ENCODE measurements around the gene BLCAP. TPM values are rescaled to one million over a fixed set of nuclear protein-coding genes. Genes with fewer than 3 reads are reported as not detected.
"Not testable (repeated sequence)": the region's sequence is repeated elsewhere in the genome, so short reads cannot be mapped to it uniquely, and the experiment has no call there.

Gene BLCAP
- total RNA-seq, 1 experiment from 2014 or later: 24.9 TPM

DNA sequence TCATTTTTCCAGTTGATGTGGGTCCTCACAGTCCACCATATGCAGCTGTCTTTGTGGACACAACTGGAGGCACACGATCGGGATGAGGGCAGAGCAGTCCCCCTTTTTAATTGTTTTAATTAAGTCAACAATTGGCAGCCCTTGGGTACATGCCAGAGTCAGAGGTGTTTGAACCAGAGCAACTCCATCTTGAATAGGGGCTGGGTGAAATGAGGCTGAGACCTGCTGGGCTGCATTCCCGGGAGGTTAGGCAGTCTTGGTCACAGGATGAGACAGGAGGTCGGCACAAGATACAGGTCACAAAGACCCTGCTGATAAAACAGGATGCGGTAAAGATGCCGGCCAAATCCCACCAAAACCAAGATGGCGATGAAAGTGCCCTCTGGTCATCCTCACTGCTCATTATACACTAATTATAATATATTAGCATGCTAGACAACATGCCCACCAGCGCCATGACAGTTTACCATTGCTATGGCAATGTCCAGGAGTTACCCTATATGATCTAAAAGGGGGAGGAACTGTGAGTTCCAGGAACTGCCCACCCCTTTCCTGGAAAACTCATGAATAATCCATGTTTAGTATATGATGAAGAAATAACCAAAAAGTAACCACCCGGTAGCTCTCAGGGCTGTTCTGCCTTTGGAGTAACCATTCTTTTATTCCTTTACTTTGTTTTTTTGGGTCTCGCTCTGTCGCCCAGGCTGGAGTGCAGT is 31.8 kb upstream of the BLCAP start:
- in situ Hi-C loops (cut with HindIII; ENCODE audit: low sequenced_read_pairs): no loop called here
- no peak for DNase-seq (ENCODE audit: low spot score)

DNA sequence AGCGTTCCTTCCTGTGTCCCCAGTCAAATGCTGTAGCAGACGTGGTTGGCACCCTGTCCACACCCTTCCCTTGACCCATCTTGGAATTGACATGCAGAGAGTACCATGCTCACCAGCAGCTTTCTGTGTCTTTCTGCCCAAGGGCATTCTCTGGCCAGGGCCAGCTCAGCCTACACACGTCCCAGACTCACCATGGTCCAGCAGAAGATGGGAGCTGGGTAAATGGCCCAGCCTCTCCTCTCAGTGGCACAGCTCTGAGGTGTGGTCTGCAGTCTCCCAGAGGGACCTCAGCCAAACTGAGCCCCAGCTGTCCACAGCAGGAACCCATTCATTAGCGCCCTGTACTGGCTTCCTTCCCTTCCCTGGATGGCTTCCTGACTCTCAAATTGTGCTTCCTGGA is 31.1 kb upstream of the BLCAP start:
- DNase-seq (ENCODE audit: low spot score): no peak
- in situ Hi-C loops (cut with HindIII; ENCODE audit: low sequenced_read_pairs): no loop called here

DNA sequence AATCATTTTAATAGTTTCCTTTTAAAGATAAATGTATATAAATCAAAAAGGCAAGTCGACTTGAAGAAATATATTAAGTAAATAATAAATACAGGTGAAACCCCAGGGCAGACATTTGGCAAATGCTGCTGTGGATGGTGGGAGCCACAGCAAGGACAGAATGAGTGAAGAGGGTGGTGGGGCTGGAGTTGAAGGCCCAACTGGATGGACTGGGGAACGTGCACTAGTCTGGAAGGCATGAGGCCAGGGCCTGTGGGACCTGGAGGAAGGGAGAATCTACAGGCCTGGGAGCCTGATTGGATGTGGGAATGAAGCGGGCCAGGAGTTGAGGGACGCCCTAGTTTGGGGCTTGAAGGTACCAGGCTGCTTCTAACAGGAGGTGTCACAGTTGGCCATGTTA is 30.6 kb upstream of the BLCAP start:
- no peak for DNase-seq (ENCODE audit: low spot score)
- in situ Hi-C loops (cut with HindIII; ENCODE audit: low sequenced_read_pairs): no loop called here

DNA sequence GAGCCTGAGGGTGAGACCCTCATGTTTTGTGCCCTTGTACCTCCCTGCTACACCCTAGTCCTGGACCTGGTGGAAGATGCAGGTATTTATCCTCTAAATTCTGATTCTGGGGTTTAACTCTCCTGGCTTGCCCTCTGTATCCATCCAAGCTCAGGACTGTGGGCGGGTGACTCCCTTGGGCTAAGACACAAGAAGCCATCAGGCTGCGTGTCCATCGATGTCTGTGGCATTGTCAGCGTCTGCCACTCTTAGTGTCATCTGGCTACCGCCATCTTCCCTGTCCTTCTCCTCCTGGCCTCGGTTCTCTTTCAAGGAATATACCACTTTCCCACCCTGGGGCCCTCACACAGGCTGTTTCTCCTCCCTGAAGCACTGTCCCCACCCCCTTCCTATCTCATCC is 28.9 kb upstream of the BLCAP start:
- in situ Hi-C loops (cut with HindIII; ENCODE audit: low sequenced_read_pairs): no loop called here
- no peak for DNase-seq (ENCODE audit: low spot score)

- in situ Hi-C loops (cut with HindIII; ENCODE audit: low sequenced_read_pairs); DNase-seq (ENCODE audit: low spot score): not testable (repeated sequence)
These were observed 27.1 kb upstream of the BLCAP start for GRCh38 chr20:37554721-37555298.

- DNase-seq (ENCODE audit: low spot score): no peak
- in situ Hi-C loops (cut with HindIII; ENCODE audit: low sequenced_read_pairs): no loop called here
These were observed 24.7 kb upstream of the BLCAP start for GRCh38 chr20:37552415-37552814.

GRCh38 chr20:37551660-37552059 is 24.0 kb upstream of the BLCAP start:
- in situ Hi-C loops (cut with HindIII; ENCODE audit: low sequenced_read_pairs); DNase-seq (ENCODE audit: low spot score): not testable (repeated sequence)

DNA sequence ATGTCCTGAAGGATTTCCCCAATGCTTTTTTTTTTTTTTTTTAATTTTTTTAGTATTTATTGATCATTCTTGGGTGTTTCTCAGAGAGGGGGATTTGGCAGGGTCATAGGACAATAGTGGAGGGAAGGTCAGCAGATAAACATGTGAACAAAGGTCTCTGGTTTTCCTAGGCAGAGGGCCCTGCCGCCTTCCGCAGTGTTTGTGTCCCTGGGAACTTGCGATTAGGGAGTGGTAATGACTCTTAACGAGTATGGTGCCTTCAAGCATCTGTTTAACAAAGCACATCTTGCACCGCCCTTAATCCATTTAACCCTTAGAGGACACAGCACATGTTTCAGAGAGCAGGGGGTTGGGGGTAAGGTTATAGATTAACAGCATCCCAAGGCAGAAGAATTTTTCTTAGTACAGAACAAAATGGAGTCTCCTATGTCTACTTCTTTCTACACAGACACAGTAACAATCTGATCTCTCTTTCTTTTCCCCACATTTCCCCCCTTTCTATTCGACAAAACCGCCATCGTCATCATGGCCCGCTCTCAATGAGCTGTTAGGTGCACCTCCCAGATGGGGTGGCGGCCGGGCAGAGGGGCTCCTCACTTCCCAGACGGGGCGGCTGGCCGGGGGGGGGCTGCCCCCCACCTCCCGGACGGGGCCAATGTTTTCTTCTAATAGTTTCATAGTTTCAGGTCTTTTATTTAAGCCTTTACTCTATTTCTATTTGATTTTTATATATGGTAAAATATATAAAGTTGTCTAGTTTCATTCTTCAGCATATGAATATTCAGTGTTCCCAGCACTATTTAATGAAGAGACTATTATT is 22.6 kb upstream of the BLCAP start:
- in situ Hi-C loops (cut with HindIII; ENCODE audit: low sequenced_read_pairs); DNase-seq (ENCODE audit: low spot score): not testable (repeated sequence)

GRCh38 chr20:37547912-37548311 is 20.2 kb upstream of the BLCAP start:
- in situ Hi-C loops (cut with HindIII; ENCODE audit: low sequenced_read_pairs): no loop called here

DNA sequence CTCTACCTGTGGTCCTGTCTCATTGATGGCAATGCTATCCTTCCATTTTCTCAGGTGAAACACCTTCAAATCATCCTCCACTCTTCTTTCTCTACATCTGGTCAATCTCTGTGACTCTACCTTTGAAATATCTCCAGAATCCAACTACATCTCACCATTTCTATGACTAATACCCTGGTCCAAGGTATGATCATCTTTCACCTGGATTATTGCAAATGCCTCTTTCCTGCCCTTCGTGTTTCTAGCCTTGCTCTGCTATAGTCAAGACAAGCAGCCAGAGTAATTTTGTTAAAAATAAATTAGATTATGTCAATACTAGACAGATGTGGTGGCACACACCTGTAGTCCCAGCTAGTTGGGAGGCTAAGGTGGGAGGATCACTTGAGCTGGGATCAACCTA is 17.8 kb upstream of the BLCAP start:
- in situ Hi-C loops (cut with HindIII; ENCODE audit: low sequenced_read_pairs): no loop called here
- DNase-seq (ENCODE audit: low spot score): no peak

More at GRCh38 chr20:37547912-37548311, 20.2 kb upstream of the BLCAP start:
- DNase-seq (ENCODE audit: low spot score): no peak

- in situ Hi-C loops (cut with HindIII; ENCODE audit: low sequenced_read_pairs): no loop called here
- no peak for DNase-seq (ENCODE audit: low spot score)
These were observed 16.7 kb upstream of the BLCAP start for GRCh38 chr20:37544386-37544785.

DNA sequence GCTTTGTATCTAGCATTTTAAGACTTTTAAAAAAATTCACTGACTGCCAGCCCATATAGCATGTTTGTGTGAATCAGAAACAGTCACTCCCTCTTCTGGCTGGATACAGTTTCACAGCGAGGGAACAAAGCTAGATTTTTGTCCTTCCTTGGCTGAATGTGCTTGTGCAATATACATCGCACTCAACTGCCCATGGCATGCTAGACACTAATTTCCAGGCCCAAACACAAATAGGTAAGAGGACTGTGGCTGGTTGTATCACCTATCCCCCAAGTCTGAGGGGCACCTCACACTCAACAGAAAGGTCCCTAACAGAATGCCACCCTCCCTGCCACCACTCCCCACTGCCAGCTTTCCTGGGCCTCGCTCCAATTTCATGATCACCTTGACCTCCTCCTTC is 16.2 kb upstream of the BLCAP start:
- no peak for DNase-seq (ENCODE audit: low spot score)
- in situ Hi-C loops (cut with HindIII; ENCODE audit: low sequenced_read_pairs): no loop called here

DNA sequence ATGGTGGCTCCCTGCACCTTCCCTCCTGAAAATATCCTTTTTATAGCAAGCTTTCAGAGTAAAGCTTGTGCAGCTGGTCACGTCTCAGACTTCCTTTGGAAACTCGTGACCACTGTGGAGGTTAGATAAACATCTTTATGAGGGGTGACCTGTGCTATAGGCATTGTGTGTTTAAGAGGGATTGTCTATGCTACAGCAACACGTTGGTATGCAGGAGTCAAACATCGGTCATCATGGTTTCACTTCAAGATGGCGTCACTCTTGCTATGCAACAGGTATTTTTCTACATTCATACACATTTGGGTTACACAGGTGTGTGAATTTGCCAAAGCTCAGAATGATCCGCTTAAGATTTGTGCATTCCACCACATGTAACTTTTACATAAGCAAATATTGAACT is 14.6 kb upstream of the BLCAP start:
- in situ Hi-C loops (cut with HindIII; ENCODE audit: low sequenced_read_pairs): no loop called here
- DNase-seq (ENCODE audit: low spot score): no peak

- in situ Hi-C loops (cut with HindIII; ENCODE audit: low sequenced_read_pairs): no loop called here
These were observed 13.7 kb upstream of the BLCAP start for GRCh38 chr20:37541326-37541725.

GRCh38 chr20:37540838-37541237 is 13.2 kb upstream of the BLCAP start:
- in situ Hi-C loops (cut with HindIII; ENCODE audit: low sequenced_read_pairs); DNase-seq (ENCODE audit: low spot score): not testable (repeated sequence)

More at GRCh38 chr20:37541326-37541725, 13.7 kb upstream of the BLCAP start:
- no peak for DNase-seq (ENCODE audit: low spot score)

DNA sequence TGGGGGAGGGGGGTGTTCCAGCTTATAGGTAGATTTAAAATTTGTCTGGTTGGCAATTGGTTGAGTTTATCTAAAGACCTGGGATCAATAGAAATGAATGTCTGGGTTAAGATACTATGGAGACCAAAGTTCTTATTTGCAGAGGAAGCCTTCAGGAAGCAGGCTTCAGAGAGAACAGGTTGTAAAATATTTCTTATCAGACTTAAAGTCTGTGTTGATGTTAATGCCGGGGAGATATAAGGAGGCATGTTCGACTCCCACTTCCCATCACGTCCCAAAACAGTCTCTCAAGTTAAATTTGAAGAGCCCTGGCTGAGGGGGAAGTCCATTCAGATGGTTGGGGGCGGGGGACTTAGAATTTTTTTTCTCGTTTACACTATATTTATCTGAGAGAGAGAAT is 12.3 kb upstream of the BLCAP start:
- no peak for DNase-seq (ENCODE audit: low spot score)
- in situ Hi-C loops (cut with HindIII; ENCODE audit: low sequenced_read_pairs): no loop called here

DNA sequence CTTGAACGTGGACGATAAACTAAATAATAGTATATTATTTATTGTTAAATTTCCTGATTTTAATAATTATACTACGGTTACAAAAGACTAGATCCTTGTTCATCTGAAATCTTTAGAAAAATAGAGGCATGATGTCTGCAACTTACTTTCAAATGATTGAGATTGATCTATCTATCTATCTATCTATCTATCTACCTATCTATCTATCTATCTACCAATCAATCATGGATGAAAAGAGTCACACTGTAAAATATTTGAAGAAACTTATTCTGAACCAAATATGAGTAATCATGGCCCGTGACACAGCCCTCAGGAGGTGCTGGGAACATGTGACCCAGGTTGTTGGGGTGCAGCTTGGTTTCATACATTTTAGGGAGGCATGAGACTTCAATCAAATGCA is 11.7 kb upstream of the BLCAP start:
- DNase-seq (ENCODE audit: low spot score): no peak
- in situ Hi-C loops (cut with HindIII; ENCODE audit: low sequenced_read_pairs): no loop called here

DNA sequence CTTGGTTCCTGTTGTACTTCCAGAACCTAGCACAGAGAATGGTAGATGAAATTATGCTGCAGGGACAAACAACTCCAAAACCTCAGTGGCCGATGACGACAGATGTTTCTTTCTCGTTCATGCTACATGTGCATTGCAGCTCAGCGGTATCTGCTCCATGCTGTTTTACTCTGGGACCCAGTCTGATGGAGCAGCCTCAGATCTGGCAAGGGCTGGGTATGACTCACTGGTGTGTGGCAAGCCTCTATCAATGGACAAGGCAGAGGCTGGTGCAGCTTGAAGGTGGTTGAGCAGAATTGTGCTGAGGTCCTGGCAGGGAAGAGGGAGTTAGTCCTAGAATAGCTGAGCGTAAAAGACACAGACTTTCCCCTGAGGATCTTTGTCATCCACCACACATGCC is 10.3 kb upstream of the BLCAP start:
- in situ Hi-C loops (cut with HindIII; ENCODE audit: low sequenced_read_pairs): no loop called here
- no peak for DNase-seq (ENCODE audit: low spot score)

DNA sequence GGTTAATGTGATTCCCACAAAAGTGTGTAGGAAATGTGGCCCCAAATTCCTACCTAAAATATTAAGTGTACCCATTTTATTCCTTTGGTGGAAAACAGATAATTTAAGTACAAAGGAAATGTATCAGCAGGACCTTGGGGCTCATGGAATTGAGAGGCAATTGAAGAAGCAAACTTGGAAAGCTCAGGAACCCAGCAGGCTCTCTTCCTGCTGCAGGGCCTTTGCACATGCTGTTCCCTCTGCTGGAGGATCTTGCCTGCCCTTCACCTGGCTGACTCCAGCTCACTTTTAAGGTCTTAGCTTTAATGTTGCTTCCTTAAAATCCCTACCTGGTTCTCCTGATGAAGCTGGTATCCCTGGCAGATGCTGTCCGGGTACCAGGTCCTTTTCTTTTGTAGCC is 9.8 kb upstream of the BLCAP start:
- no peak for DNase-seq (ENCODE audit: low spot score)
- in situ Hi-C loops (cut with HindIII; ENCODE audit: low sequenced_read_pairs): no loop called here

GRCh38 chr20:37535443-37536132 is 7.9 kb upstream of the BLCAP start:
- DNase-seq (ENCODE audit: low spot score): no peak
- in situ Hi-C loops (cut with HindIII; ENCODE audit: low sequenced_read_pairs): no loop called here
